Stomach (tissue), 19 donors: ENCODE measurements around the gene TSPY3. TPM values are rescaled to one million over a fixed set of nuclear protein-coding genes. Genes with fewer than 3 reads are reported as not detected.
"Not testable (repeated sequence)": the region's sequence is repeated elsewhere in the genome, so short reads cannot be mapped to it uniquely, and the experiment has no call there.

Experiments
- DNase-seq, 2 donors: peaks; one replicate each; pipeline versions ENCODE4 v3.0.0 to v3.0.0-alpha.2; 2013 to 2019
- H3K27ac ChIP-seq, 5 donors: fragments of 200-600 bp in 4 of 5; sonication (generic) in 4 of 5; one replicate each; pipeline ENCODE4 v1.5.1; 2013 to 2019; ENCODE audit warnings: mild to moderate bottlenecking in 1 of 5, moderate library complexity in 1 of 5
- H3K27me3 ChIP-seq, 3 donors: fragments of 200-600 bp; sonication (generic); one replicate each; pipeline ENCODE4 v1.5.1; 2017 to 2019; ENCODE audit warnings: mixed run types in 1 of 3
- H3K36me3 ChIP-seq, 4 donors: fragments of 200-600 bp; sonication (generic); 1 replicate in 3 of 4; 2 replicates in 1 of 4; pipeline ENCODE4 v1.5.1; 2016 to 2019
- H3K4me1 ChIP-seq, 4 donors: fragments of 200-600 bp; sonication (generic); one replicate each; pipeline ENCODE4 v1.5.1; 2016 to 2019
- H3K4me3 ChIP-seq, 4 donors: fragments of 200-600 bp; sonication (generic) in 3 of 4; one replicate each; pipeline ENCODE4 v1.5.1; 2016 to 2019; ENCODE audit warnings: mild to moderate bottlenecking in 1 of 4
- H3K9me3 ChIP-seq, 4 donors: fragments of 200-600 bp; sonication (generic); one replicate each; pipeline ENCODE4 v1.5.1; 2016 to 2019
- WGBS, 5 donors: extraction: QIAGEN DNeasy Blood & Tissue Kit in 3 of 5; methylation state at CpG; one replicate each; pipeline versions ENCODE4 v1.1.5 to v1.1.7; 2013 to 2018; 5-methylcytosine and 5-hydroxymethylcytosine counted together
- intact Hi-C: fragments of 100-400 bp; cut with DNase I; formaldehyde crosslinking; loops from one replicate; pipeline ENCODE4 v1.15.1; 2023; ENCODE audit warnings: low total_unique reads
- long read RNA-seq, 10 donors: transcript quantifications; one replicate each; lab custom pipeline, GENCODE V29; 2026
- polyA plus RNA-seq, 3 donors: library from polyadenylated mRNA; stranded (reverse); fragments of 200-250 nt; gene quantifications; one replicate each; pipeline ENCODE4 v1.2.3, GENCODE V29; 2013
- total RNA-seq, 5 donors: library from RNA; depleted of rRNA; stranded (reverse); fragments of >200 nt; gene quantifications; one replicate each; pipeline versions ENCODE4 v1.1.0 to v1.2.3, GENCODE V29; 2014 to 2016
- donor health status: healthy with polysubstance abuse.
- donor health status: Bipolar disorder and iron deficiency.
- donor health status: healthy.

Gene TSPY3
- total RNA-seq (not detected), polyA plus RNA-seq (not detected)
- long read RNA-seq, donor 1, result 0 reads
- long read RNA-seq, donor 2, result 0 reads
- long read RNA-seq, donor 3, result 0 reads
- long read RNA-seq, donor 4, result 0 reads
- long read RNA-seq, donor 5, result 0 reads
- long read RNA-seq, donor 6, result 0 reads
- long read RNA-seq, donor 7, result 0 reads
- long read RNA-seq, donor 8, result 0 reads
- long read RNA-seq, donor 9, result 0 reads
- long read RNA-seq, donor 10, result 0 reads

GRCh38 chrY:9398121-9398520 is at the start of gene TSPY3:
Gene TSPY3, plus strand, starts transcription at chrY:9398421. Its CDS starts 46 bp downstream, at chrY:9398467.
- H3K9me3 ChIP-seq, H3K4me3 ChIP-seq, H3K4me1 ChIP-seq, DNase-seq, H3K27ac ChIP-seq, H3K27me3 ChIP-seq, intact Hi-C loops, H3K36me3 ChIP-seq: not testable (repeated sequence)
- no CpG with 5 or more reads among the region's 26 CpGs for WGBS, 5 donors

- intact Hi-C loops, H3K4me1 ChIP-seq, H3K4me3 ChIP-seq, H3K9me3 ChIP-seq, DNase-seq, H3K27me3 ChIP-seq, H3K27ac ChIP-seq, H3K36me3 ChIP-seq: not testable (repeated sequence)
- WGBS, 5 donors, result 88% methylated on average over 10 of the region's 25 CpGs; no CpG with 5 or more reads in 4 of the 5 donors
These were observed 40.7 kb upstream of the TSPY3 start, which contains the start of gene TSPY8 for GRCh38 chrY:9357497-9357896. Gene TSPY8, plus strand, starts transcription at chrY:9357797. Its CDS starts 46 bp downstream, at chrY:9357843.

GRCh38 chrY:9396527-9396926 is 1.7 kb upstream of the TSPY3 start:
- 94 to 97% (median 96%) methylated on average over 12 to 14 of the region's 26 CpGs; no CpG with 5 or more reads in 2 of the 5 donors for WGBS, 5 donors
- H3K4me1 ChIP-seq, H3K27ac ChIP-seq, H3K27me3 ChIP-seq, DNase-seq, H3K9me3 ChIP-seq, H3K4me3 ChIP-seq, intact Hi-C loops, H3K36me3 ChIP-seq: not testable (repeated sequence)

Other genes with a start within 250 kb of the TSPY3 start
- not detected for gene TSPY4, start 61.0 kb upstream of the TSPY3 start, total RNA-seq
- not detected for gene TSPY4, start 61.0 kb upstream of the TSPY3 start, polyA plus RNA-seq
- gene TSPY8, start 40.6 kb upstream of the TSPY3 start, total RNA-seq, result not detected
- gene TSPY8, start 40.6 kb upstream of the TSPY3 start, polyA plus RNA-seq, result not detected
- not detected for gene TSPY1, start 68.5 kb downstream of the TSPY3 start, total RNA-seq
- not detected for gene TSPY1, start 68.5 kb downstream of the TSPY3 start, polyA plus RNA-seq
- gene TSPY9, start 88.8 kb downstream of the TSPY3 start, total RNA-seq, result not detected
- not detected for gene TSPY9, start 88.8 kb downstream of the TSPY3 start, polyA plus RNA-seq
- gene TSPY10, start 129.5 kb downstream of the TSPY3 start, total RNA-seq, result not detected
- not detected for gene TSPY10, start 129.5 kb downstream of the TSPY3 start, polyA plus RNA-seq